GM13977 (cell line): ENCODE measurements around the gene FOXJ3.

Experiments used
- DNase-seq: peaks from one replicate; pipeline ENCODE4 v3.0.0; 2012; ENCODE audit warnings: low spot score
- CTCF ChIP-seq: IDR thresholded peaks from 2 replicates; pipeline ENCODE4 v1.5.1; 2012; ENCODE audit warnings: mild to moderate bottlenecking, control low read depth; ENCODE audit not compliant: insufficient read depth; ENCODE audit errors: extremely low read depth, missing control alignments
- in situ Hi-C: fragments of 300-500 bp; cut with MboI; formaldehyde crosslinking; loops from one replicate; pipeline ENCODE4 v1.12.0; 2022; ENCODE audit warnings: low sequenced_read_pairs, low pct_unique_long_range_greater_than_20kb, mixed read lengths, inconsistent platforms; ENCODE audit not compliant: unreplicated experiment

The FOXJ3 gene

GRCh38 chr1:42282024-42282579 lies 52.9 kb downstream of the FOXJ3 start:
- DNase-seq, result no peak
- in situ Hi-C loops, result no loop called here
- no peak for TF ChIP-seq CTCF

- DNase-seq, result no peak
- in situ Hi-C loops, result no loop called here
These were observed 54.2 kb downstream of the FOXJ3 start for GRCh38 chr1:42280821-42281220.

GRCh38 chr1:42279055-42279454 lies 56.0 kb downstream of the FOXJ3 start:
- in situ Hi-C loops, result no loop called here
- TF ChIP-seq CTCF, result no peak
- DNase-seq, result no peak

More at GRCh38 chr1:42280821-42281220, 54.2 kb downstream of the FOXJ3 start:
- no peak for TF ChIP-seq CTCF

- in situ Hi-C loops, result no loop called here
- no peak for TF ChIP-seq CTCF
- no peak for DNase-seq
These were observed 62.1 kb downstream of the FOXJ3 start for GRCh38 chr1:42272920-42273319.

- no peak for DNase-seq
- TF ChIP-seq CTCF, result no peak
- in situ Hi-C loops, result no loop called here
These were observed 67.1 kb downstream of the FOXJ3 start for GRCh38 chr1:42267904-42268303.

GRCh38 chr1:42266253-42267135 lies 68.5 kb downstream of the FOXJ3 start:
- DNase-seq, result no peak
- in situ Hi-C loops, result no loop called here

More at GRCh38 chr1:42266253-42267135, 68.5 kb downstream of the FOXJ3 start:
- TF ChIP-seq CTCF, result no peak
